Neural cell (in vitro differentiated cells): ENCODE measurements around the gene HERPUD1. TPM values are rescaled to one million over a fixed set of nuclear protein-coding genes. Genes with fewer than 3 reads are reported as not detected.

ENCODE experiments used
- H2AFZ ChIP-seq: fragments of 200-600, 300-800 bp; sonication (generic), shearing (Covaris generic); 2 replicates; pipeline ENCODE4 v1.6.0; 2014; ENCODE audit warnings: low read depth, mild to moderate bottlenecking, antibody characterized with exemption, low read length, moderate library complexity
- H3F3A ChIP-seq: fragments of 200-600 bp; shearing (Covaris generic); 2 replicates; pipeline ENCODE4 v1.6.1; 2016; ENCODE audit warnings: mild to moderate bottlenecking, moderate library complexity, mixed read lengths, antibody characterized with exemption, low read length; ENCODE audit not compliant: insufficient read depth, poor library complexity, severe bottlenecking
- H3K27ac ChIP-seq: fragments of 200-600, 300-800 bp; sonication (generic), shearing (Covaris generic); 2 replicates; pipeline ENCODE4 v1.5.1; 2014; ENCODE audit warnings: mild to moderate bottlenecking, low read length, moderate library complexity
- H3K27me3 ChIP-seq: fragments of 300-800, 200-600 bp; sonication (generic), shearing (Covaris generic); 2 replicates; pipeline ENCODE4 v1.6.0; 2014; ENCODE audit warnings: mild to moderate bottlenecking, low read depth, low read length, moderate library complexity; ENCODE audit not compliant: insufficient read depth
- H3K36me3 ChIP-seq: fragments of 300-800, 200-600 bp; sonication (generic), shearing (Covaris generic); 2 replicates; pipeline ENCODE4 v1.5.1; 2014; ENCODE audit warnings: mild to moderate bottlenecking, antibody characterized with exemption, low read length, moderate library complexity; ENCODE audit not compliant: insufficient read depth
- H3K4me2 ChIP-seq: fragments of 300-800, 200-600 bp; sonication (generic), shearing (Covaris generic); 2 replicates; pipeline ENCODE4 v1.6.0; 2014; ENCODE audit warnings: mild to moderate bottlenecking, low read length
- H3K4me3 ChIP-seq: fragments of 300-800, 200-600 bp; sonication (generic), shearing (Covaris generic); 2 replicates; pipeline ENCODE4 v1.5.1; 2014; ENCODE audit warnings: mild to moderate bottlenecking, low read length, moderate library complexity
- H3K79me2 ChIP-seq: fragments of 200-600 bp; shearing (Covaris generic); replicated peaks from 2 replicates; pipeline ENCODE4 v1.6.0; 2014; ENCODE audit warnings: mild to moderate bottlenecking, low read length, moderate library complexity; ENCODE audit not compliant: insufficient read depth
- H3K9ac ChIP-seq: fragments of 300-800, 200-600 bp; sonication (generic), shearing (Covaris generic); 2 replicates; pipeline ENCODE4 v1.6.1; 2016; ENCODE audit warnings: mild to moderate bottlenecking, low read length, mixed read lengths
- H3K9me2 ChIP-seq: fragments of 200-600 bp; shearing (Covaris generic); 2 replicates; pipeline ENCODE4 v1.6.1; 2016; ENCODE audit warnings: mild to moderate bottlenecking, low read length, mixed read lengths; ENCODE audit not compliant: insufficient read depth
- H3K9me3 ChIP-seq: fragments of 200-600, 300-800 bp; sonication (generic), shearing (Covaris generic); 2 replicates; pipeline ENCODE4 v1.6.1; 2016; ENCODE audit warnings: mild to moderate bottlenecking, mixed run types, low read length, moderate library complexity, mixed read lengths
- H4K20me1 ChIP-seq: fragments of 200-600 bp; shearing (Covaris generic); 2 replicates; pipeline ENCODE4 v1.6.1; 2016; ENCODE audit warnings: mild to moderate bottlenecking, mixed run types; ENCODE audit not compliant: insufficient read depth
- EP300 ChIP-seq: fragments of 450-650 bp; conservative IDR thresholded peaks from 2 replicates; pipeline ENCODE4 v1.6.1; 2014; ENCODE audit warnings: antibody characterized with exemption, mild to moderate bottlenecking, moderate library complexity; ENCODE audit not compliant: poor library complexity, severe bottlenecking
- EZH2 ChIP-seq: fragments of 200-600, 300-800 bp; shearing (Covaris generic), sonication (generic); IDR thresholded peaks from 2 replicates; pipeline ENCODE4 v1.6.1; 2014; ENCODE audit warnings: antibody characterized with exemption, low read length, borderline replicate concordance, mild to moderate bottlenecking; ENCODE audit not compliant: insufficient read depth, poor library complexity, severe bottlenecking
- MXI1 ChIP-seq: fragments of 450-650 bp; conservative IDR thresholded peaks from 2 replicates; pipeline ENCODE4 v1.6.1; 2014; ENCODE audit warnings: antibody characterized with exemption, mild to moderate bottlenecking; ENCODE audit not compliant: poor library complexity, severe bottlenecking
- POLR2AphosphoS5 ChIP-seq: IDR thresholded peaks from 2 replicates; pipeline ENCODE4 v1.6.1; 2012
- RAD21 ChIP-seq: fragments of 450-650 bp; conservative IDR thresholded peaks from 2 replicates; pipeline ENCODE4 v1.6.1; 2014; ENCODE audit warnings: antibody characterized with exemption, mild to moderate bottlenecking, moderate library complexity
- SMC3 ChIP-seq: fragments of 450-650 bp; conservative IDR thresholded peaks from 2 replicates; pipeline ENCODE4 v1.6.1; 2014; ENCODE audit warnings: antibody characterized with exemption, mild to moderate bottlenecking, moderate library complexity; ENCODE audit not compliant: poor library complexity
- TAF1 ChIP-seq: IDR thresholded peaks from 2 replicates; pipeline ENCODE4 v1.6.1; 2012; ENCODE audit warnings: low read depth
- polyA plus RNA-seq: library from polyadenylated mRNA; depleted of rRNA; stranded (reverse); fragments of >200 nt; gene quantifications from 2 replicates; pipeline ENCODE4 v1.2.3, GENCODE V29; 2014
- TF ChIP-seq, protein P1 (sequence below): IDR thresholded peaks from 2 replicates; pipeline ENCODE4 v1.6.1; 2012; ENCODE audit warnings: borderline replicate concordance
- TF ChIP-seq, protein P2 (sequence below): fragments of 450-650 bp; IDR thresholded peaks from 2 replicates; pipeline ENCODE4 v1.5.1; 2014; ENCODE audit warnings: antibody characterized with exemption, mild to moderate bottlenecking, moderate library complexity; ENCODE audit not compliant: poor library complexity, severe bottlenecking

The HERPUD1 gene
- polyA plus RNA-seq, 1 donor from 2014 or later, result 76.0 TPM

DNA sequence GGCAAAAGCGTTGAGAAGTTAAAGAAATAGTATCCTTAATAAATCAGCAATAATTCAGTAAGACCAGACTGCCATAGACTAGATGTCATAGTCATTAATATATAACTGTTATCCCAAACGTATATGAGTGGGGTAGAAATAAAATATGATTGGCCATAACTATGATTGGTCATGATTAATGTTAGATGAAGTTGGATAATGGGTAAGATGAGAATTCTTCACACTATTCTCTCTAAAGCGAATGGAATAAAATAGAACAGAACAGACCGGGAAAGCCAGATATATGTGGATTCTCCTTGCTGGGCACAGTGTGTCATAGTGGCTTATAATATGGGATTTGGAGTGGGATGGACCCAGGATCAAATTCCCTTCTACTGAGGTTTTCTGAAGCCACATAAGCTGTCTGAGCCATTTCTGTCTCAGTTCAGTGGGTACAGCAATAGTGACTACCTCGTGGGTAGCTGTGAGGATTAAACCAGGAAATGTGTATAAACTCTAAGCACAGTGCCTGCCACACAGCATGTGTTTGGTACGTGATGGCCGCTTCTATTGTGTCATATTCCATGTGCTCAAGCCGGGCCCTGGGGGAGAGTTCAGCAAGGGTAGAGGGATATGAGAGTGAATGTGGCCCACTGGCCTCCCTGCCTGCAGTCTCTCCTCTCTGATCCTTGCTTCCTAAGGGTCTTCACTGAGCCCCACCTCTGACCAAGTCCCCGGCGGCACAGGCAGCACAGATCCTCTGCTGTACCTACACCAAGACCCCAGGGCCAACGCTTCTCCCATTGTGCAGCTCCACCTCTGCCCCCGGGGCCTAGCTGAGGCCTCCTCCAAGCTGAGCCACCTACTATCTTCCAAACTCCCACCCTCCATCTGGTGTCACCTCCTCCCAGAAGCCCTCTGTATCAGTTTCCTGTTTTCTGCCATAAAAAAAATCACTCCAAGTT is 33.5 kb downstream of the HERPUD1 start:
- H3K27me3 ChIP-seq, result no peaks in the 10 kb centered on the region
- TF ChIP-seq RAD21, result no peak
- TF ChIP-seq SMC3, result no peak
- TF ChIP-seq, protein P1, sequence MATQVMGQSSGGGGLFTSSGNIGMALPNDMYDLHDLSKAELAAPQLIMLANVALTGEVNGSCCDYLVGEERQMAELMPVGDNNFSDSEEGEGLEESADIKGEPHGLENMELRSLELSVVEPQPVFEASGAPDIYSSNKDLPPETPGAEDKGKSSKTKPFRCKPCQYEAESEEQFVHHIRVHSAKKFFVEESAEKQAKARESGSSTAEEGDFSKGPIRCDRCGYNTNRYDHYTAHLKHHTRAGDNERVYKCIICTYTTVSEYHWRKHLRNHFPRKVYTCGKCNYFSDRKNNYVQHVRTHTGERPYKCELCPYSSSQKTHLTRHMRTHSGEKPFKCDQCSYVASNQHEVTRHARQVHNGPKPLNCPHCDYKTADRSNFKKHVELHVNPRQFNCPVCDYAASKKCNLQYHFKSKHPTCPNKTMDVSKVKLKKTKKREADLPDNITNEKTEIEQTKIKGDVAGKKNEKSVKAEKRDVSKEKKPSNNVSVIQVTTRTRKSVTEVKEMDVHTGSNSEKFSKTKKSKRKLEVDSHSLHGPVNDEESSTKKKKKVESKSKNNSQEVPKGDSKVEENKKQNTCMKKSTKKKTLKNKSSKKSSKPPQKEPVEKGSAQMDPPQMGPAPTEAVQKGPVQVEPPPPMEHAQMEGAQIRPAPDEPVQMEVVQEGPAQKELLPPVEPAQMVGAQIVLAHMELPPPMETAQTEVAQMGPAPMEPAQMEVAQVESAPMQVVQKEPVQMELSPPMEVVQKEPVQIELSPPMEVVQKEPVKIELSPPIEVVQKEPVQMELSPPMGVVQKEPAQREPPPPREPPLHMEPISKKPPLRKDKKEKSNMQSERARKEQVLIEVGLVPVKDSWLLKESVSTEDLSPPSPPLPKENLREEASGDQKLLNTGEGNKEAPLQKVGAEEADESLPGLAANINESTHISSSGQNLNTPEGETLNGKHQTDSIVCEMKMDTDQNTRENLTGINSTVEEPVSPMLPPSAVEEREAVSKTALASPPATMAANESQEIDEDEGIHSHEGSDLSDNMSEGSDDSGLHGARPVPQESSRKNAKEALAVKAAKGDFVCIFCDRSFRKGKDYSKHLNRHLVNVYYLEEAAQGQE, result no peak
- TF ChIP-seq EZH2, result no peak
- no peak for TF ChIP-seq POLR2AphosphoS5
- TF ChIP-seq, protein P2, sequence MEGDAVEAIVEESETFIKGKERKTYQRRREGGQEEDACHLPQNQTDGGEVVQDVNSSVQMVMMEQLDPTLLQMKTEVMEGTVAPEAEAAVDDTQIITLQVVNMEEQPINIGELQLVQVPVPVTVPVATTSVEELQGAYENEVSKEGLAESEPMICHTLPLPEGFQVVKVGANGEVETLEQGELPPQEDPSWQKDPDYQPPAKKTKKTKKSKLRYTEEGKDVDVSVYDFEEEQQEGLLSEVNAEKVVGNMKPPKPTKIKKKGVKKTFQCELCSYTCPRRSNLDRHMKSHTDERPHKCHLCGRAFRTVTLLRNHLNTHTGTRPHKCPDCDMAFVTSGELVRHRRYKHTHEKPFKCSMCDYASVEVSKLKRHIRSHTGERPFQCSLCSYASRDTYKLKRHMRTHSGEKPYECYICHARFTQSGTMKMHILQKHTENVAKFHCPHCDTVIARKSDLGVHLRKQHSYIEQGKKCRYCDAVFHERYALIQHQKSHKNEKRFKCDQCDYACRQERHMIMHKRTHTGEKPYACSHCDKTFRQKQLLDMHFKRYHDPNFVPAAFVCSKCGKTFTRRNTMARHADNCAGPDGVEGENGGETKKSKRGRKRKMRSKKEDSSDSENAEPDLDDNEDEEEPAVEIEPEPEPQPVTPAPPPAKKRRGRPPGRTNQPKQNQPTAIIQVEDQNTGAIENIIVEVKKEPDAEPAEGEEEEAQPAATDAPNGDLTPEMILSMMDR, result no peak
- no peaks in the 10 kb centered on the region for H3F3A ChIP-seq
- H3K4me3 ChIP-seq, result no peak overlapping the region
- H4K20me1 ChIP-seq, result no peaks in the 10 kb centered on the region
- no peaks in the 10 kb centered on the region for H3K9me3 ChIP-seq
- no peaks in the 10 kb centered on the region for H3K9me2 ChIP-seq
- H3K4me2 ChIP-seq, result no peak overlapping the region
- H2AFZ ChIP-seq, result no peak overlapping the region
- H3K79me2 ChIP-seq, result no peaks in the 10 kb centered on the region
- no peaks in the 10 kb centered on the region for H3K36me3 ChIP-seq
- H3K9ac ChIP-seq, result no peak overlapping the region
- no peak overlapping the region for H3K27ac ChIP-seq

DNA sequence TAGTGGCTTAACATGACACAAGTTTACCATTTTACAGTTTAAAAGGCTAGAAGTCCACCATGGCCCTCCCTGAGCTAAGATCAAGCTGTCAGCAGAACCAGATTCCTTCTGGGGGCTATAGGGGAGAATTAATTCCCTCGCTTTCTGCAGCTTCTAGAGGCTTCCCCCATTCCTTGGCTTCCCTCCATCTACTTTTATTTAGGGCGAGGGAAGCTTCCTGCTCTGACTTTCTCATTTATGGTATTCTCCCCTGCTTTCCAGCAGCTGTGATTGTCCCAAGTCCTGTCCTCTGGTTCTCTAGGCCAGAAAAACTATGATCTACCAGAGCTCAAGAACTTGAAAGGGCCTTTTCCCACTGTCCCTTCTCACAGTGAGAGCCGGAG is 34.1 kb downstream of the HERPUD1 start:
- Histone ChIP-seq H3K4me3 (no peak overlapping the region), H3K9me2 (no peaks in the 10 kb centered on the region), H4K20me1 (no peaks in the 10 kb centered on the region), H3K36me3 (no peaks in the 10 kb centered on the region), H3K9ac (no peak overlapping the region), H3K4me2 (no peak overlapping the region), H3K9me3 (no peaks in the 10 kb centered on the region), H3K27me3 (no peaks in the 10 kb centered on the region), H3K27ac (no peak overlapping the region), H3F3A (no peaks in the 10 kb centered on the region), H2AFZ (no peak overlapping the region), H3K79me2 (no peaks in the 10 kb centered on the region)
- TF ChIP-seq RAD21 (no peak), SMC3 (no peak), EZH2 (no peak), POLR2AphosphoS5 (no peak), MXI1 (no peak), EP300 (no peak), TAF1 (no peak)
- TF ChIP-seq, protein P2, result no peak
- TF ChIP-seq, protein P1, result no peak
